HepG2 (cell line): ENCODE results near the gene MRPL38. TPM values are rescaled to one million over a fixed set of nuclear protein-coding genes. Genes with fewer than 3 reads are reported as not detected.

Source experiments
- ASH2L ChIP-seq: fragments of 300-600, 200-600 bp; sonication (generic); IDR thresholded peaks from 2 replicates; pipeline ENCODE4 v1.7.0; 2017; ENCODE audit warnings: low read depth, mild to moderate bottlenecking, moderate library complexity, mixed read lengths, low read length; ENCODE audit not compliant: insufficient read length
- BCLAF1 ChIP-seq: fragments of 450-650 bp; IDR thresholded peaks from 2 replicates; pipeline ENCODE4 v1.6.1; 2017; ENCODE audit warnings: mild to moderate bottlenecking
- FOXA1 ChIP-seq, 2 experiments: fragments of 450-650 bp in 1 of 2; sonication (generic) in 1 of 2; formaldehyde crosslinking in 1 of 2; IDR thresholded peaks; 2 replicates each; pipeline versions ENCODE4 v1.4.0 to v1.6.1; 2016 to 2020; ENCODE audit warnings: missing genetic modification reagents in 1 of 2
- HMG20A ChIP-seq: IDR thresholded peaks from 2 replicates; pipeline ENCODE4 v1.6.1; 2016; ENCODE audit warnings: borderline replicate concordance
- LCORL ChIP-seq, 2 experiments: fragments of 450-650 bp in 1 of 2; sonication (generic) in 1 of 2; formaldehyde crosslinking in 1 of 2; IDR thresholded peaks; 2 replicates each; pipeline versions ENCODE4 v1.5.0 to v1.6.1; 2017 to 2020; ENCODE audit warnings: antibody characterized with exemption in 1 of 2, missing genetic modification reagents in 1 of 2
- PAF1 ChIP-seq: IDR thresholded peaks from 2 replicates; pipeline ENCODE4 v1.6.1; 2016; ENCODE audit warnings: missing genetic modification reagents, missing compliant biosample characterization
- TCF7 ChIP-seq: sonication (generic); IDR thresholded peaks from 2 replicates; pipeline ENCODE4 v1.6.1; 2016; ENCODE audit warnings: antibody characterized with exemption, low read depth
- ZNF121 ChIP-seq: sonication (generic); formaldehyde crosslinking; IDR thresholded peaks from 2 replicates; pipeline ENCODE4 v1.5.0; 2020; ENCODE audit warnings: mild to moderate bottlenecking, missing genetic modification reagents
- ZNF251 ChIP-seq: sonication (generic); formaldehyde crosslinking; IDR thresholded peaks from 2 replicates; pipeline ENCODE4 v1.9.0; 2021; ENCODE audit warnings: mild to moderate bottlenecking, missing genetic modification reagents
- ZNF432 ChIP-seq: sonication (generic); formaldehyde crosslinking; IDR thresholded peaks from 2 replicates; pipeline ENCODE4 v1.5.0; 2020; ENCODE audit warnings: missing genetic modification reagents, mild to moderate bottlenecking, borderline replicate concordance
- ZNF451 ChIP-seq: sonication (generic); formaldehyde crosslinking; IDR thresholded peaks from 2 replicates; pipeline ENCODE4 v1.5.0; 2020; ENCODE audit warnings: mild to moderate bottlenecking, missing genetic modification reagents
- ZNF496 ChIP-seq: sonication (generic); formaldehyde crosslinking; IDR thresholded peaks from 2 replicates; pipeline ENCODE4 v1.8.1; 2023; ENCODE audit warnings: mild to moderate bottlenecking, moderate library complexity, missing genetic modification reagents; ENCODE audit not compliant: insufficient replicate concordance
- ZNF652 ChIP-seq: IDR thresholded peaks from 2 replicates; pipeline ENCODE4 v1.6.1; 2016; ENCODE audit warnings: low read depth, borderline replicate concordance
- ZNF672 ChIP-seq: sonication (generic); formaldehyde crosslinking; IDR thresholded peaks from 2 replicates; pipeline ENCODE4 v1.8.1; 2022; ENCODE audit warnings: missing genetic modification reagents
- ZNF713 ChIP-seq: sonication (generic); formaldehyde crosslinking; IDR thresholded peaks from 2 replicates; pipeline ENCODE4 v1.4.0; 2020; ENCODE audit warnings: mild to moderate bottlenecking, missing genetic modification reagents
- ZNF850 ChIP-seq: sonication (generic); formaldehyde crosslinking; conservative IDR thresholded peaks from 2 replicates; pipeline ENCODE4 v1.9.0; 2021; ENCODE audit warnings: mild to moderate bottlenecking, missing genetic modification reagents
- polyA plus RNA-seq, 8 experiments: library from polyadenylated mRNA; depleted of rRNA in 3 of 8; stranded (reverse) in 7 of 8; unstranded in 1 of 8; fragments of >200 nt; fragmentation: Illumina TruSeq in 4 of 8; extraction: Trizol in 4 of 8; gene quantifications; 2 replicates each; pipeline versions ENCODE4 v1.2.1 to v1.2.3, GENCODE V29; 2011 to 2016; ENCODE audit warnings: low read depth in 4 of 8, missing spikeins in 1 of 8, mixed read lengths in 1 of 8; ENCODE audit not compliant: insufficient read depth in 1 of 8
- total RNA-seq, 5 experiments: library from RNA; depleted of rRNA; stranded (reverse); fragments of >200 nt; fragmentation: Illumina TruSeq; extraction: Trizol; gene quantifications; 2 replicates each; pipeline ENCODE4 v1.2.3, GENCODE V29; 2016; ENCODE audit warnings: low read depth in 1 of 5
- TF ChIP-seq, protein P1 (sequence below): sonication (generic); formaldehyde crosslinking; IDR thresholded peaks from 2 replicates; pipeline ENCODE4 v1.4.0; 2020; ENCODE audit warnings: missing genetic modification reagents, borderline replicate concordance
- TF ChIP-seq, protein P2 (sequence below), 2 experiments: sonication (generic) in 1 of 2; formaldehyde crosslinking in 1 of 2; IDR thresholded peaks; 2 replicates each; pipeline versions ENCODE4 v1.5.1 to v1.6.1; 2011 to 2020; ENCODE audit warnings: borderline replicate concordance in 1 of 2, low read depth in 1 of 2, low read length in 1 of 2, mild to moderate bottlenecking in 1 of 2, missing genetic modification reagents in 1 of 2, moderate library complexity in 1 of 2

MRPL38 gene
- total and polyA plus RNA-seq, 2 of the 13 experiments (the other 11 are each of a cell fraction or from before 2014, with no cell fraction given) = 83.7 to 125 TPM

- TF ChIP-seq, protein P1, sequence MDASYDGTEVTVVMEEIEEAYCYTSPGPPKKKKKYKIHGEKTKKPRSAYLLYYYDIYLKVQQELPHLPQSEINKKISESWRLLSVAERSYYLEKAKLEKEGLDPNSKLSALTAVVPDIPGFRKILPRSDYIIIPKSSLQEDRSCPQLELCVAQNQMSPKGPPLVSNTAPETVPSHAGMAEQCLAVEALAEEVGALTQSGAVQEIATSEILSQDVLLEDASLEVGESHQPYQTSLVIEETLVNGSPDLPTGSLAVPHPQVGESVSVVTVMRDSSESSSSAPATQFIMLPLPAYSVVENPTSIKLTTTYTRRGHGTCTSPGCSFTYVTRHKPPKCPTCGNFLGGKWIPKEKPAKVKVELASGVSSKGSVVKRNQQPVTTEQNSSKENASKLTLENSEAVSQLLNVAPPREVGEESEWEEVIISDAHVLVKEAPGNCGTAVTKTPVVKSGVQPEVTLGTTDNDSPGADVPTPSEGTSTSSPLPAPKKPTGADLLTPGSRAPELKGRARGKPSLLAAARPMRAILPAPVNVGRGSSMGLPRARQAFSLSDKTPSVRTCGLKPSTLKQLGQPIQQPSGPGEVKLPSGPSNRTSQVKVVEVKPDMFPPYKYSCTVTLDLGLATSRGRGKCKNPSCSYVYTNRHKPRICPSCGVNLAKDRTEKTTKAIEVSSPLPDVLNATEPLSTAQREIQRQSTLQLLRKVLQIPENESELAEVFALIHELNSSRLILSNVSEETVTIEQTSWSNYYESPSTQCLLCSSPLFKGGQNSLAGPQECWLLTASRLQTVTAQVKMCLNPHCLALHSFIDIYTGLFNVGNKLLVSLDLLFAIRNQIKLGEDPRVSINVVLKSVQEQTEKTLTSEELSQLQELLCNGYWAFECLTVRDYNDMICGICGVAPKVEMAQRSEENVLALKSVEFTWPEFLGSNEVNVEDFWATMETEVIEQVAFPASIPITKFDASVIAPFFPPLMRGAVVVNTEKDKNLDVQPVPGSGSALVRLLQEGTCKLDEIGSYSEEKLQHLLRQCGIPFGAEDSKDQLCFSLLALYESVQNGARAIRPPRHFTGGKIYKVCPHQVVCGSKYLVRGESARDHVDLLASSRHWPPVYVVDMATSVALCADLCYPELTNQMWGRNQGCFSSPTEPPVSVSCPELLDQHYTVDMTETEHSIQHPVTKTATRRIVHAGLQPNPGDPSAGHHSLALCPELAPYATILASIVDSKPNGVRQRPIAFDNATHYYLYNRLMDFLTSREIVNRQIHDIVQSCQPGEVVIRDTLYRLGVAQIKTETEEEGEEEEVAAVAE (CRISPR knock-in tag) = no peak; the same call in 1 of the 2 replicates
- TF ChIP-seq ZNF496 (no peak), ZNF850 (CRISPR knock-in tag) (no peak), HMG20A (no peak; the same call in 1 of the 2 replicates), ZNF121 (no peak), BCLAF1 (no peak), ZNF251 (no peak), ZNF652 (CRISPR knock-in tag) (0 out of 2 replicates have a peak, but pooled peaks have one; percentile 2), PAF1 (CRISPR knock-in tag) (no peak), ZNF713 (CRISPR knock-in tag) (no peak), ZNF451 (no peak), ZNF432 (no peak; the same call in 1 of the 2 replicates), TCF7 (no peak), LCORL (IDR thresholded peaks at IDR 0.05) (no peak), LCORL (CRISPR knock-in tag; IDR thresholded peaks at IDR 0.05) (peak; percentile 55), FOXA1 (IDR thresholded peaks at IDR 0.05) (no peak), FOXA1 (CRISPR knock-in tag; IDR thresholded peaks at IDR 0.05) (no peak), ZNF672 (CRISPR knock-in tag) (no peak; the same call in 1 of the 2 replicates), ASH2L (peak; percentile 78)
- TF ChIP-seq, protein P2, sequence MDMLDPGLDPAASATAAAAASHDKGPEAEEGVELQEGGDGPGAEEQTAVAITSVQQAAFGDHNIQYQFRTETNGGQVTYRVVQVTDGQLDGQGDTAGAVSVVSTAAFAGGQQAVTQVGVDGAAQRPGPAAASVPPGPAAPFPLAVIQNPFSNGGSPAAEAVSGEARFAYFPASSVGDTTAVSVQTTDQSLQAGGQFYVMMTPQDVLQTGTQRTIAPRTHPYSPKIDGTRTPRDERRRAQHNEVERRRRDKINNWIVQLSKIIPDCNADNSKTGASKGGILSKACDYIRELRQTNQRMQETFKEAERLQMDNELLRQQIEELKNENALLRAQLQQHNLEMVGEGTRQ (IDR thresholded peaks at IDR 0.05; ENCODE audit: low read depth, low read length) = no peak
- TF ChIP-seq, protein P2 (CRISPR knock-in tag; IDR thresholded peaks at IDR 0.05; ENCODE audit: borderline replicate concordance) = 0 out of 2 replicates have a peak, but pooled peaks have one; percentile 23
Observed at GRCh38 chr17:75876938-75877751, 27.5 kb downstream of the MRPL38 start (continued).
